ENCODE measurements around the gene RABEP1.

- no peak for TF ChIP-seq CTCF (conservative IDR thresholded peaks at IDR 0.05 in 1 of 2, IDR thresholded peaks at IDR 0.05 in 1 of 2; ENCODE audit: extremely low read depth in 1 of 2, insufficient read depth in 1 of 2, low read depth in 1 of 2, low read length in 2 of 2)
- no peak for TF ChIP-seq EZH2 (IDR thresholded peaks at IDR 0.05; ENCODE audit: borderline replicate concordance, low read length)
Observed at GRCh38 chr17:5331506-5331905, 49.4 kb downstream of the RABEP1 start.
